Measurements from ENCODE around the gene SPTB.

Gene SPTB

GRCh38 chr14:64771161-64771560 lies 108.5 kb downstream of the SPTB start:
- Histone ChIP-seq H3K27ac (no peak overlapping the region), H3K27me3 (ENCODE audit: control insufficient read depth, insufficient read depth, low read length) (no peaks in the 10 kb centered on the region), H3K36me3 (ENCODE audit: control insufficient read depth, insufficient read depth, low read length) (no peaks in the 10 kb centered on the region), H3K4me2 (ENCODE audit: low read length) (no peak overlapping the region), H3K4me3 (ENCODE audit: low read depth, low read length) (no peak overlapping the region), H3K9me3 (ENCODE audit: control insufficient read depth, low read length) (no peaks in the 10 kb centered on the region), H3K9ac (no peak overlapping the region), H3K79me2 (peaks cover 3% of the 10 kb centered on the region), H3K4me1 (no peaks in the 10 kb centered on the region), H2AFZ (no peak overlapping the region)
- TF ChIP-seq CTCF (IDR thresholded peaks at IDR 0.05) = no peak

GRCh38 chr14:64770751-64771150 lies 109.0 kb downstream of the SPTB start:
- no peaks in the 10 kb centered on the region for H3K4me1 ChIP-seq
- no peaks in the 10 kb centered on the region for H3K36me3 ChIP-seq (ENCODE audit: control insufficient read depth, insufficient read depth, low read length)
- no peak overlapping the region for H2AFZ ChIP-seq
- no peak for TF ChIP-seq CTCF (IDR thresholded peaks at IDR 0.05)
- H3K27ac ChIP-seq = no peak overlapping the region
- no peaks in the 10 kb centered on the region for H3K9me3 ChIP-seq (ENCODE audit: control insufficient read depth, low read length)
- H3K4me3 ChIP-seq (ENCODE audit: low read depth, low read length) = no peak overlapping the region
- peaks cover 3% of the 10 kb centered on the region for H3K79me2 ChIP-seq
- no peak overlapping the region for H3K9ac ChIP-seq
- no peak overlapping the region for H3K4me2 ChIP-seq (ENCODE audit: low read length)
- no peaks in the 10 kb centered on the region for H3K27me3 ChIP-seq (ENCODE audit: control insufficient read depth, insufficient read depth, low read length)

GRCh38 chr14:64769096-64770020 lies 110.3 kb downstream of the SPTB start:
- no peak overlapping the region for H3K9ac ChIP-seq
- H3K9me3 ChIP-seq (ENCODE audit: control insufficient read depth, low read length) = no peaks in the 10 kb centered on the region
- TF ChIP-seq CTCF (IDR thresholded peaks at IDR 0.05) = no peak
- H3K79me2 ChIP-seq = no peaks in the 10 kb centered on the region
- no peak overlapping the region for H3K4me3 ChIP-seq (ENCODE audit: low read depth, low read length)
- no peak overlapping the region for H3K4me2 ChIP-seq (ENCODE audit: low read length)
- H3K4me1 ChIP-seq = no peaks in the 10 kb centered on the region
- no peak overlapping the region for H3K27ac ChIP-seq
- H2AFZ ChIP-seq = no peak overlapping the region
- no peaks in the 10 kb centered on the region for H3K36me3 ChIP-seq (ENCODE audit: control insufficient read depth, insufficient read depth, low read length)
- no peaks in the 10 kb centered on the region for H3K27me3 ChIP-seq (ENCODE audit: control insufficient read depth, insufficient read depth, low read length)

GRCh38 chr14:64768401-64769095 lies 111.2 kb downstream of the SPTB start:
- Histone ChIP-seq H3K9ac (no peak overlapping the region), H3K27me3 (ENCODE audit: control insufficient read depth, insufficient read depth, low read length) (no peaks in the 10 kb centered on the region), H3K4me3 (ENCODE audit: low read depth, low read length) (no peak overlapping the region), H3K27ac (no peak overlapping the region), H3K4me2 (ENCODE audit: low read length) (no peak overlapping the region), H3K4me1 (no peaks in the 10 kb centered on the region), H3K9me3 (ENCODE audit: control insufficient read depth, low read length) (no peaks in the 10 kb centered on the region), H3K36me3 (ENCODE audit: control insufficient read depth, insufficient read depth, low read length) (no peaks in the 10 kb centered on the region), H3K79me2 (no peaks in the 10 kb centered on the region), H2AFZ (no peak overlapping the region)
- no peak for TF ChIP-seq CTCF (IDR thresholded peaks at IDR 0.05)

Data from parathyroid adenoma (tissue), 2 donors.